Anterior cingulate cortex (tissue), 58 donors: ENCODE results near the gene SLC12A8.
"Not testable (repeated sequence)": the region's sequence is repeated elsewhere in the genome, so short reads cannot be mapped to it uniquely, and the experiment has no call there.

Experiments used
- DNase-seq, 58 donors: peaks; one replicate each; lab custom pipeline; 2025; lab: John Stamatoyannopoulos, UW

SLC12A8 gene

DNA sequence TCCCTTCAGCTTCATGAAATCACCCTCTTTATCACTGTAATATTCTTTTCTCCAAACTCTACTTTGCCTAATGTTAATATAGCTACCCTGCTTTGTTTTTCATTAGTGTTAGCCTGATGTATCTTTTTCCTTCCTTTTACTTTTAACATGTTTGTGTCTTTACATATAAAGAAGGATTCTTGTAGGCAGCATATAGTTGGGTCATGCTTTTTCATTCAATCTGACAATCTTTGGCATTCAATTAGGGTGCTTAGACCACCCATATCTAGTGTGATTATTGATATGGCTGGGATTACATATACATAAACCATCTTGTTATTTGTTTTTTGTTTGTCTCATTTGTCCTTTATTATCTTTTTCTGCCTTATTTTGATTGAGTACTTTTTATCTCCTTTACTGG is 121.9 kb downstream of the SLC12A8 start:
- no peak for DNase-seq

DNA sequence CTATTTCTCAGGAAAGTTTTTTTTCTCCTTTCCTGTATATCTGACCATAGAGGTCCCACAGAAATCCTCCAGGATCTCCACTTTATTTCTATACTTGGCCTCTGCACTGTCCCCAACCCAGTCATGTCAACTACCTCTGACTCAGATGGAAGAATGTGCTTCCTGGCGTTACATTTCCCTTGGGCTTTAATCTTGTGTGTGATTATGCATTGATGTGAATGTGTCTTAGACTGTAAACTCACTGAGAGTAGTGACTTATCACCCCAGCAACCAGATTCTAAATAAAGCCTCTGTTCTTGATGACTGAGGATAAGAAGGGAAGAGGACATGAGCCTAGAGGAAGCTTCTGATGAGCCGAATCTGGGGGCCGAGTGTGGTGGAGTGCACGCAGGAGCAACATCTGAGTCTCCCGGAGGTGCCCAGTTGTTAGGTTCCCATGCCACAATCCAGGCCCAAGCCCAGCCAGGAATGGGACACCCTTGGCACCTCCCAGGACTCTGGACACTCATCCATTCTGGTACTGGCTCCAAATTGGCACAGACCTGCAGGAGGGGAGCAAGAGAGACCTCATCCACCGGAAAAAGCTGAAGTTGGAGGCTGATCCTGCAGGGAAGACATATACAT is 124.7 kb downstream of the SLC12A8 start:
- no peak for DNase-seq

DNA sequence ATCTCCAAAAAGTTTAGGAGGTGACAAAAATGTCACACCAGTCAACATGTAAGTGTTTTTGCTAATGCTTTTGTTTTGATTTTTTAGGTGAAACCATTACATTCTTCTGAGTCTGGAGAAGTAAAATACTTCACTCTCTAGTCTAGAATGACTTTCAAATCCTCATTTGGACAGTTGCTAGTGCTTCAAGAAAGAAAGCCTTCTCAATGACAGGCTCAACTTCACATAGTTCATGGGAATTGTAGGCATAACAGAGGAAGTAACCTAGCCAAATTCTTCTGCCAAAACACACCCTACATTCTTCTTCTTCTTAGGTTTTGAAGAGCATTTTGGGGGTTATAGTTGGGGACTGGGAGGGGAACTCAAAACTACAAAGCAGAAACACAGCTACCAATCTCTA is 127.4 kb downstream of the SLC12A8 start:
- no peak for DNase-seq

DNA sequence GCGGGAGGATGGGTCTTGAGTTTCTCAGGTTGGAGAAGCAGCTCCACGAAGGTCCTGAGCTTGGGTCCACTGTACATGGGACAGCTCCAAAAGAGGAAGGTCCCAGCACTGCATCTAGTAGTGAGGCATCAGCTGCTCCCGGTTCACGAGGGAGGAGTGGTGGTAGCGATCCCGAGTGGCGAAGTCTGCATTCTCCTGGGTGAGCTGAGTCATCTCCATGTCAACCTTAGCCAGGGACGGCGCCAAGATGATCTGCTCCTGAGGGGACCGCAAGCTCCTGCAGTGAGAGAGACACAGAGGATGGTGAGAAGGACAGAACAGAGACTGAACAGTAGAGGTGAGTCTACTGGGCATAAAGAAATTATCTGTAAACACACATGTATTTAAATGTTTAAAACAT is 128.8 kb downstream of the SLC12A8 start:
- DNase-seq: peak in 1 of 58 donors; percentile 11

DNA sequence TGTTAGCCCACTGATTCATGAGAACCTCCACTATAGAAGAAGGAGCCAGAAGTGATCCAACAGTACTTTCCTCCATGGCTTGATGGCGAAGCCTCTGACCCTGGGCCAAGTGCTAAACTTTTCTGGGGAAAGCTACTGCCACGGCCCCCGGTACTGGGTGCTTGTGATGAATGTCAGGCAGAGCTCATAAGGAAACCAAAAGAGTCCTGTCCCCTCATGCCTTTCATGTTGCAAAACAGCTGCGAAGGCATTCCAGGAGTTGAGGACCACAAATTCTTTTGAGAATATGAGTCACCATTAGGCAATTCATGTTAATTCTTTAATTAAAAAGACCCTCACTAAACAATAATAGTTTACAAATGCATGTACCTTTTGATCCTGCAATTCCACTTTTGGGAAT is 130.2 kb downstream of the SLC12A8 start:
- DNase-seq: not testable (repeated sequence)

DNA sequence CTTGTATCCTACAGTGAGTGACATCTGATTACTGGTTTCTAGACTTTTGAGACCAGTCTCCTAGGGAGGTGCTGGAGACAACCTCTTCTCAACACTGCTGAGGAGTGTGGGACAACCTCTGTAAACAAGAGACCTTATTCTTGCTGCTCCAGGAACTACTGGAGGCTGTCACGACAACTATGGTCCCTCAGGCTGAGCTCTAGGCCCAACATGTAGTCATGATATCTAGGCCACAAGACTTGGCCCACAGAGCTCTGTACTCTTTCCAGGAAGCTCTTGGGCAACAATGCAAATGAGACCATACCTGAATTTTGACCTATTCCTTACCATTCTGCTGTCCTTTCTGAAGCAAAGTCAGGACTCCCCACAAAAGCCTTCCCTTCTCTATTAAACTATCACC is 132.5 kb downstream of the SLC12A8 start:
- no peak for DNase-seq

DNA sequence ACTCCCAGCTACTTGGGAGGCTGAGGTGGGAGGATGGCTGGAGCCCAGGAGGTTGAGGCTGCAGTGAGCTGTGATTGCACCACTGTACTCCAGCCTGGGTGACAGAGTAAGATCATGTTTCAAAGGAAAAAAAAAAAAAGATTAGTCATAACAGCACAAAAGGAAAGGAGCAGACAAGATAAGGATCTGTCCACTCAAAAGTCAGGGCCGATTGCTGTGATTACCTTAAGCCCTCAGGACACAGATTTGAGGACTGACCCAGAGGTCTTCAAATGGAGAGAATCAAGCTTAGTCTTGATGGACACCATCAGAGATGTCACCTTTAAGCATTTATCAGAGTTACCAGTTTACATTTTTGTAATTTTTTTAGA is 132.9 kb downstream of the SLC12A8 start:
- no peak for DNase-seq

DNA sequence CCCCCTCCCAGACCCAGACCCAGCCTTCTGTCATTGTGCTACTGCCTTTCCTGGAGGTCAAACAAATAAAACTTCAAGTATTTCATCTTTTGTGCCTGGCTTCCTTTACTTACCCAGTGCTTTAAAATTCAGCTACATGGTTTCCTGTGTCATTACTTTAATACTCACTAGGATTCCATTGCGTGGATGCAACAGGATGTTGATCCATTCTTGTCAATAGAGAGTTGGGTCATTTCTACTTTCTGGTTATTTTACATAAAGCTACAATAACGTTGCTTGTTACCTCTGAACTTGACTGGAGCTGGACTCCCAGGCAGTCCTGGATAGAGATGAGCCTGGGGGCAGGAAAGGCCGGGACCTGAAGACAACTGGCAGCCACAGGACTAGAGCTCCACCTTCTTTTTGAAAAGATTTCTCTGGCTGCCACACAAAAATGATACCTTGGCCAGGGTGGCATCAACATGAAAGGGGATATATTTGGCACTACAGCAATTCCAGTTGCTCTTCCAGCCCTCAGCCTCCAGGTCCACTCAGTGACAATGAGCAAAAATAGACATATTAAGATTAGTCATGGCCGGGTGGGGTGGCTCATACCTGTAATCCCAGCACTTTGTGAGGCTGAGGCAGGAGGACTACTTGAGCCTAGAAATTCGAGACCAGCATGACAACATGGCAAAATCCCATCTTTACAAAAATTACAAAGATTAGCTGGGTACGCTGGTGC is 133.4 kb downstream of the SLC12A8 start:
- no peak for DNase-seq

DNA sequence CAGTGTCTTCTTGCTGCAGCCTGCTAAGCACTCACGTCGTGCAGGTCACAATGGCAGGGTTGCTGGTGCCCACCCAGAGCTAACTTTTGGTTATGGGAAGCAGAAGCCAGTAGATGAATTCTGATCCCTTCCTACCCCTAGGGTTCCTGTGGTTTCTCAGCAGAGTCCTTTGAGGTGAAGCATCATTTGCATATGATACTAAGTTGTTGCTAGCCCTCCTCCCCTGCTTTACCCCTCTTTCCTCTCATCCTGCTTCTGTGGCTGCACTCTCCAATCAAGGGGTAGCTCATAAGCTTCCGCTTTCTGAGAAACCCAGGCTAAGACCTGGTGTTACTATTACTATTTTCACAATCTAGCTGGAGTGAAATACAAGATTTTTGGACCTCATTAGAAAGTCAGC is 134.7 kb downstream of the SLC12A8 start:
- DNase-seq: no peak

DNA sequence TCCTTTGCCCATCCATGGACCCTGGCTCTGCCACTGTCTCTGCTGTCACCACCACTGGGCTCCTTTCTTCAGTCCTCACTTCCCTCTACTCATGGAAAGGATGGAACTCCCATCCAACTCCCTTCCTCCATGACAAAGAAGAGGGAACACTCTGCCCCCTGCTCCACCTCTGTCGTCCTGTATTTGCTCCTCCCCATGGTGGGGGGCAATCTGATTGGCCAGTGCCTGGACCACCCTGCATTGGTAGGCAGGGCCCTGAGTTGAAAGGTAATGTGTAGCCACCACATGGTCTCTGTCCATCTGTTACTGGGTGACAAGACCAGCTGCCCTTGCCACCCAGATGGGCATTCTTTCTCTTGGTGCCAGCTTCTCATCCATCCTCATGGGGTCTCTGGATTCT is 136.1 kb downstream of the SLC12A8 start:
- no peak for DNase-seq

DNA sequence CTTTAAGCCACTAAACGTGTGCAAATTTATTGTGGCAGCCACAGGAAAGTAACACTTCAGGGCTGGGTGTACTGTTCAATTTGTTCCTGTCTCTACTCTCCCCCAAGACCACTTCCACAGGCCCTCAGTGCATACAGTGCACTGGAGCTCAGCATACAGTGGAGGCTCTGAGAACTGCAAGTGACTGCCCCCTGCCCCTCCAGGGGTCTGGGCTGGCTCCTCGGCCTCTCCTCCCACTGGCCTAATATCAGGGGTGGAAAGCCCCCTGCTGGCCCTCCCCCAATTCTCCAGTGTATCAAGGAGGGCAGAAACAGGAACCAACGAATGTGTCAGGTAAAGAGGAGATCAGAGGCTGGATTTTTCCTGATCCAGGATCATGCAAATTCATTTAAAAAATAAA is 136.8 kb downstream of the SLC12A8 start:
- DNase-seq: no peak

DNA sequence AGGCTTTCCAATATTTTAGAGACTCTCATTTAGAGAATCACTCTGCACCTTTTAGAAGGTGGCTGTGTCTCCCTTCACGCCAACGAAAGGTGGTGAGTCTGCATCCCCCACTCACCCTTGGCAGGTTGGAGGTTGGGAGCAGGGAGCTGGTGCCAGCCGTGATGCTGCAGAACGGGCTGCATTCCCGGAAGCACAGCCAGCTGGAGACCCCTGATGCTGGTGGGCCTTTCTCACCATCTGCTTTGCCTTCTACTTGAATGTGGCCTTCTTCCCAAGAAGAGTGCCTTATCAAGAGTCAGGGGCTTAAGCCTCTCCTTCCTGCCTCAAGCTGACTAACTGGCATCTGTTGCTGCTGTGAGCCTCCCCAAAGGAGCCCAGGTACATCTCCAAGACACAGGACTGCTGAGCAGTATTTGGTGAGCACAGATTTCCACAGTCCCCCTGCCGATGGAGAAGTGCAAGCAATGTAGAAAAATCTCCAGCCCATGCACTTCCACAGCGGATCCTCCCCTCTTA is 139.1 kb downstream of the SLC12A8 start:
- no peak for DNase-seq

DNA sequence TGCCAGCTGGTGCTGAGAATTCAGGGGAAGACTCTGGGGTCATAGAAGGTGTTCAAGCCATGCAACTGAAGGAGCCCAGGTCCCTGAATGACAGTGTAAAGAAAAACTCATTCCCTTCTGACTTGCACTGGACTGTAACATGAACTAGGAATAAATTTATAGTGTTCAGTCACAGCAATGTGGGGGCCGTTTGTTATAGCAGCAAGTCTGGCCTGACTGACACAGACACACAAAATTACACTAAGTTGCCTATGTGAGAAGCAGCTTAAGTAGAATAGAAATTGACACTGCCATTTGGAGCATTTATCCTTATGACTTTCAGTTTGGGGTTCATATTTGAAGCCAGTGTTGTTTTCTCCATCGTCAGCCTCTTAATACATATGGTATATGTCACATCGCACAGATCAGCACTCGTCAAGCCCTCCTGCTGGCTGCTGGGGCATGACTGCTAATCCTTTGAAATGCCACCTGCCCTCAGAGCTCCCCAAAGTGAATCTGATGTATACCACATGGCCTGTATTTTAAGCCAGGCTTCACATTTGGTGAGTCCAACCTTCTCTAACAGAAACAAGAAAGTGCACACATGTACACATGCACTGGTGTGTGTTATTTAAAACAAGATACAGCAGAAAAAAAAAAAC is 139.7 kb downstream of the SLC12A8 start:
- DNase-seq: no peak

DNA sequence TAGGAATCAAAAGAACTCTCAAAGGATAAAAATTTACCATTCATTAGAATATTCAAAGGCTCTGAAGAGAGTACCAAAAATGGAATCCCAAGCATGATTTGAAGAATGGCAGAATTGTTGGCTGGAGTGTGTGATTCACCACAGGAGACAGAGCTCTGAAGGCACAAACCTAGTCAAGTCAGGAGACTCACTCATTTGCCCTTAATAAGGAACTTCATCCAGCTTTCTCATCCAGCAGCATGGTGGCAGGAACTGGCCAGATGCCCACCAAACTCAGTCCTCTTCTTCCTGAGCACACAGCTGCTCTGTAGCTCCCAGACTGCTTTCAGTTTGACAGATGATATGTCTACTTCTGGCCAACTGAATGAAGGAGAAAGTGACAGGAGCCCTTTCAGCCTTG is 140.2 kb downstream of the SLC12A8 start:
- peak in 2 of 58 donors; percentile 5 to 13 for DNase-seq

DNA sequence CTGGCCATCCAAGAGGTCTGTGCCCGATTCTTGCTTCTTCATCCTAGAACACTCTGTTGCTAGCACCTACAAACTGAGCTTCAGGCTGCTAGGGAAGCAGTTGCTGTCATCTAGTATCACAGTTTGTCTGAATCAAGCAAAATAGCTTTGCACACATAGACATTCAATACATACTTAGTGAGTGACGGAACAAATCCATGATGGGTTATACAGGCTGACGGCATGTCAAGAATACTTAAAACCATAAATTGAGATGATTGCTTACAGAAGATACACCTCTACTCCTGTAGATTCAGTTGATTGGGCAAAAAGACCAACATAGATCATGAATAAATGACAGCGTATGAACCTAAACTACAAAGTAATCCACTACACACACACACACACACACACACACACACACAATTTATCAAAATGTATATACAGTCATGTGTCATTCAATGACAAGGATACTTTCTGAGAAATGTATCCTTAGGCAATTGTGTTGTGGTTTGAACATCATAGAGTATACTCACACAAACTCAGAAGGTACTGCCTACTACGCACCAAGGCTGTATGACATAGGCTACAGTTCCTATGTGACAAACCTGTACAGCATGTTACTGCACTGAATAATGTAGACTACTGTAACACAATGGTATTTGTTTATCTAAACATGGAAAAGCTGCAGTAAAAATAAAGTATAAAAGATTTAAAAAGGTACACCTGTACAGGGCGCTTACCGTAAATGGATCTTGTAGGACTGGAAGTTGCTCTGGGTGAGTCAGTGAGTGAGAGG is 142.4 kb downstream of the SLC12A8 start:
- DNase-seq: no peak

DNA sequence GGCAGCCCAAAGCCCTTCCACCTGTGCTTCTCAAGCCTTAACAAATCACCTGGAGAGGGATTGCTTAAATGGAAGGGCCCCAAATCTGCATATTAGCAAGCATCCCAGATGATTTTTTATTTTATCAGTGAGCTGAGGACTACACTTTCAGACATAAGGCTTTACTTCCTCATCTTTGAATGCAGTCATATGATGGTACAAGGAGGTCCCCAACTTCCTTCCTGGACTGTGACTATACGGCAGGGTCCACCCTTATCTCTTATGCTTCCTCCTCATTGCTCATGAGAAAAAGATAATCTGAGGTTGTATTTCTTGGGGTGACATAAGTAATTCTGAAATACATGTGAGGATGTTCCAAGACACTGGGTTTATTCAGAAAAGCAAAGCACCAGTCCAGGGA is 143.1 kb downstream of the SLC12A8 start:
- no peak for DNase-seq

DNA sequence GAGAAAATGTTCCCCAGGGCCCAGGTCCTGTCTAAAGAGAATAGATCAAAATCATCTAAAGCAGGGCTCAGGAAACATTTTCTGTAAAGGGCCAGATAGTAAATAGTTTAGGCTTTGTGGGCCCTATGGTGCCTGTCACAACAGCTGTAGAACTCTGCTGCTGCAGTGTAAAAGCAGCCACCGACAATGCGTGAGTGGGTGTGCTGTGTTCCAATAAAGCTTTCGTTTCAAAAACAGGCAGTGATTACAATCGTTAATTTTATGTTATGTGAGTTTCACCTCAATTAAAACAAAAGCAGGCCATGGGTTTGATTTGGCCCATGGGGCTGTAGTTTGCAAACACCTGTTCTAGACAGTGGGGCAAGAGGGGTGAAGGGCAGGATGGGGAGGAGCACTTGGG is 144.3 kb downstream of the SLC12A8 start:
- DNase-seq: no peak

DNA sequence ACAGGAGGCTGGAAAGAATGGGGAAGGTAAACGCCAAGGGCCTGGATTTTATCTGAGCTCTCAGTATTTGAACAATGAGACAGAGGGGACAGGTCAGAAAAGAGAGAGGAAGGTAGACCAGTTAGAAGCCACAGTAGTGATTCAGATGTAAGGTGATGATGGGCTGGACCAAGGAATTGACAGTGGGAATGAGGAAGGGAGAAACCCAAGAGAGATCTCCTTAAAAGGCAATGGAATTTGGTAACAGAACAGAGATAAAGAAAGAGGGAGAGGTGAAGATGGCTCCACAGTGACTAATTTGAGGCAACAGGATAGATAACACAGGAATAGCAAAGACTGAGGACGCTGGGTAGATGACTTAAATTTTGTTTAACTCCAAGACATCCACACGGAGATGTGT is 145.3 kb downstream of the SLC12A8 start:
- DNase-seq: no peak

DNA sequence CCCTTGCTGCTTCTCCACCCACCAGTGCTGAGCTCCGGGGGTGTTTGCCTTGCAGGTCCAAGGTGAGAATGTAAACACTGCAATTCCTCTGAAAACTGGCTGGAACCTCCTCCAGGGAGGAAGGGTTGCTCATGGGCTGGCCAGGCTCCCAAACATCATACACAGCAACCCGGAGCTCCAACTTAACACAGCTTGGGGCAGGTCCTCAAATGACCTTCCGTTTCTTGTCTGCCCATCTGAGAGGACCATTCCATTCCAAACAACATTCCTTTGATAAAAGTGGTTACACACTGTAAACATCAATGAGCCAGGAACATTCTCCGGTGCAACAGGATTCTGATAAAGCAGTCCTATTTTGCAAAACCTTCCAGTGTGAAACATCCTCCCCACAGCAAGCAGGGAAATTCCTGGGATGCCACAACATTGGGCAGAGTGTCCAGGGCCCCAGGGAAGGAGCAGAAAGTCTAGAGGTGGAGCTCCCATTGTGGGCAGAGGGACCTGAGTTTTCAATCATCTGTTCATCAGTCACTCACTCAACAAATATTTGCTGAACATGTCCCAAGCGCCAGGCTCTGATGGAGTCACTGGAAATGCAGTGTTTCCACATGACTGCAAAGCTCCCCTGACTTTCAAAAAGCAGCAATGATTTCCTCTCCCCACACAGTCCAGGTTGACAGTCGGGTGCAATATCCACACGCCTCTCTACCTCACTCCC is 149.5 kb downstream of the SLC12A8 start:
- DNase-seq: no peak

DNA sequence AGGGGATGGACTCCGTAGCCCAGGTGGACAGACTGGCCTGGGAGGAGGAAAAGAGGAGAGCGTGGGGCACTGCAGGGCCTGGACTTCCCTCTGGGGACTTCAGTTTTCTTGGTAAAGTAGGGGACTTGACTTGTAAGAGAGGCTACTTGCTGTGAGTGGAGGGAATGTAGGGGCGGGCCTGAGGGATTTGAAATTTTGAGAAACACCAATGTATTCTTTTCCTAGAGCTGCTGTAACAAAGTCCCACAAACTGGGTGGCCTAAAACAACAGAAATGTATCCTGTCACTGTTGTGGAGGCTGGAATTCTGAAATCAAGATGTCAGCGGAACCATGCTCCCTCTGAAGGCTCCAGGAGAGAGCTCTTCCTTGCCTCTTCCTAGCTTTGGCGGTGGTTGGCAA is 150.9 kb downstream of the SLC12A8 start:
- no peak for DNase-seq
